Measurements from ENCODE around the gene CLHC1. TPM values are rescaled to one million over a fixed set of nuclear protein-coding genes. Genes with fewer than 3 reads are reported as not detected.

The CLHC1 gene
- total RNA-seq, 1 experiment from 2014 or later: 11.1 TPM

GRCh38 chr2:55136138-55136541 is 96.0 kb downstream of the CLHC1 start:
- RAD21 ChIA-PET (ENCODE audit: low non-redundant PET in 1 of 2, low total read pairs in 2 of 2, uncharacterized antibody in 2 of 2, unreplicated experiment in 2 of 2): no interaction called here
- ATAC-seq: no peak

More at GRCh38 chr2:55136138-55136541, 96.0 kb downstream of the CLHC1 start:
- TF ChIP-seq CEBPB (IDR thresholded peaks at IDR 0.05; ENCODE audit: low read depth) (no peak), REST (IDR thresholded peaks at IDR 0.05; ENCODE audit: low read depth) (no peak), ELF1 (IDR thresholded peaks at IDR 0.05; ENCODE audit: borderline replicate concordance, low read depth) (no peak), CTCF (IDR thresholded peaks at IDR 0.05 in 2 of 3, conservative IDR thresholded peaks at IDR 0.05 in 1 of 3; ENCODE audit: borderline replicate concordance in 1 of 3, insufficient read depth in 1 of 3, low read depth in 2 of 3, low read length in 2 of 3) (no peak), MAX (IDR thresholded peaks at IDR 0.05) (no peak), CBX3 (IDR thresholded peaks at IDR 0.05; ENCODE audit: low read depth) (no peak), TCF7L2 (IDR thresholded peaks at IDR 0.05; ENCODE audit: borderline replicate concordance, extremely low read depth, insufficient read depth, insufficient read length) (no peak), ATF3 (IDR thresholded peaks at IDR 0.05) (no peak), SP1 (IDR thresholded peaks at IDR 0.05; ENCODE audit: low read depth) (no peak), RAD21 (IDR thresholded peaks at IDR 0.05; ENCODE audit: low read depth) (no peak), FOSL1 (IDR thresholded peaks at IDR 0.05; ENCODE audit: low read depth) (no peak), ZFX (IDR thresholded peaks at IDR 0.05) (no peak), YY1 (IDR thresholded peaks at IDR 0.05; ENCODE audit: extremely low read depth, insufficient replicate concordance, low read depth, low read length) (no peak), SIN3A (IDR thresholded peaks at IDR 0.05; ENCODE audit: low read depth) (no peak)
- Histone ChIP-seq H3K36me3 (ENCODE audit: control insufficient read depth in 1 of 2, insufficient read depth in 2 of 2, low read length in 2 of 2) (no peaks in the 10 kb centered on the region), H2AFZ (ENCODE audit: low read depth, low read length, poor library complexity, severe bottlenecking) (no peak overlapping the region), H3K27ac (ENCODE audit: low read depth, low read length) (no peak overlapping the region), H3K4me3 (replicated peaks in 1 of 2; ENCODE audit: low read depth in 1 of 2, low read length in 2 of 2) (no peak overlapping the region), H3K4me1 (ENCODE audit: control insufficient read depth in 1 of 2, insufficient read depth in 2 of 2, low read length in 2 of 2) (no peaks in the 10 kb centered on the region), H3K4me2 (ENCODE audit: low read length) (no peak overlapping the region), H3K27me3 (ENCODE audit: insufficient read depth, low read length) (no peaks in the 10 kb centered on the region), H4K20me1 (ENCODE audit: insufficient read depth) (no peaks in the 10 kb centered on the region), H3K9me2 (ENCODE audit: insufficient read depth) (no peaks in the 10 kb centered on the region), H3K9me3 (ENCODE audit: control insufficient read depth in 1 of 2, insufficient read depth in 1 of 2, low read depth in 1 of 2, low read length in 2 of 2) (no peaks in the 10 kb centered on the region), H3K9ac (ENCODE audit: low read length) (no peak overlapping the region), H3K79me2 (ENCODE audit: insufficient read depth, low read length) (no peaks in the 10 kb centered on the region)
- BruUV-seq (replicated peaks): no TSS peak
- CTCF ChIA-PET: no interaction called here
- intact Hi-C loops (cut with micrococcal nuclease): no loop called here
- no peak for DNase-seq (ENCODE audit: low read depth, low spot score)
- POLR2A ChIA-PET: interaction anchor here (0.6 kb wide), 1 partner anchor 33 kb away, joined by 3 read pairs; no protein-coding TSS in a partner anchor

Measured in HCT116 (cell line).